GM19351 (cell line): ENCODE measurements around the gene ZBTB20.
A peak's percentile ranks its signal among the peaks of the same experiment; 100 is the strongest.
"Not testable (repeated sequence)": the region's sequence is repeated elsewhere in the genome, so short reads cannot be mapped to it uniquely, and the experiment has no call there.

ENCODE experiments used
- ATAC-seq: cut with Tn5 transposase; IDR thresholded peaks from one replicate; pipeline ENCODE4 v1.9.1; 2021; ENCODE audit warnings: mild to moderate bottlenecking, moderate library complexity; ENCODE audit not compliant: unreplicated experiment

Gene ZBTB20

DNA sequence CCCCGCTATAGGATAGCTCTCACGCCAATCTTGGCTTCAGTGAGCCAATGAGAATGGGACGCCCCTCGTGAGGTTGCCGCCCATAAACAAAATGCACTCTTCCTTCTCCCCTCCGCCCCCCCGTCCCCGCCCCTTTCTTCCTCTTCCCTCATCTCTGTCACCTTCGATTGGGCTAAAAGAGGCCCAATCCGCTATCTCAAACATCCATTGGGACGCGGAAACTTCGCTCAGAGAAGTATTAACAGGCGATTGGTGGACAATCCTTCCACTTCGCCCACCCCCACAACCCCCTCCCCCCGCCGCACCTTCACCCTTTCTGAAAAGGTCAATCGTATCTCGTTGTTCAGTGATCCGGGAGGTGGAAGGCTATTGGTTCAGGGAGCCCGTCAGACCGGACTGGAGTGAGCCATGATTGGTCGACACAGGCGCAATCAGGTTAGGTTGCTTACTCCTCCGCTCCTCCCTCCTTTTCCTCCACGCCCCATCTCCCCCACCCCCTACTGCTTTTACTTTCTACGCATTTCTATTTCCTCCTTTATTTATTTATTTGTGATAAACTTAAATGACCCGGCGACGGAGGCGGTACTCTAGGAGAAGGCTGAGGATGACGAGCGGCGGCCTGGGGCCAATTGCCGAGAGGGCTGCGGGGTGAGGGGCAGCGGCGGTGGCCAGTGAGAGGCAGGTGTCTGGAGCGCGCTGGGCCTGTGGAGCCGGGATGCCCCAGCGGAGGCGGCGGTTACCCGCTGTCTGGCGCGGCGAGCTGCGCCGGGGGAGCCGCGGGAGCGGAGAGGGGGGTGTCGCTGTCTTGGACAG, 447 bp upstream of the ZBTB20 start:
- ATAC-seq: peak; percentile 72

DNA sequence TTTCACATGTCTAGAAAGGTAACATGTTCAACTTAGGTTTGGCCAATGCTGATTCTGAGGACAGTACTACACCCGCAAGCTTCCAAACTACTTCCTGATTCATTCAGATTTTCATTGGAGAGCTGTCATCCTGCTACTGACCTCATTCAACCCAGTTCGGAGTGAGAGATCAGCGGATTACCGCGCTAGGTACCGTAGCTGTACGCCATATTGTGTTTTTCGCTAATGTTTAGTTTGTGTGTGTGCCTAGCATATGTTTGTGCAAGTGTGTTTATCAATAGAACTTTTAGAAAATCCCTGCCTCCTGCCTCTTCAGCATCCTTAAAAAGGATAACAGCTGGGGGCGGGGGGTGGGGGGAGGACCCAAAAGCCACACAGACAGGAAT, 1.1 kb downstream of the ZBTB20 start:
- ATAC-seq: peak; percentile 7

DNA sequence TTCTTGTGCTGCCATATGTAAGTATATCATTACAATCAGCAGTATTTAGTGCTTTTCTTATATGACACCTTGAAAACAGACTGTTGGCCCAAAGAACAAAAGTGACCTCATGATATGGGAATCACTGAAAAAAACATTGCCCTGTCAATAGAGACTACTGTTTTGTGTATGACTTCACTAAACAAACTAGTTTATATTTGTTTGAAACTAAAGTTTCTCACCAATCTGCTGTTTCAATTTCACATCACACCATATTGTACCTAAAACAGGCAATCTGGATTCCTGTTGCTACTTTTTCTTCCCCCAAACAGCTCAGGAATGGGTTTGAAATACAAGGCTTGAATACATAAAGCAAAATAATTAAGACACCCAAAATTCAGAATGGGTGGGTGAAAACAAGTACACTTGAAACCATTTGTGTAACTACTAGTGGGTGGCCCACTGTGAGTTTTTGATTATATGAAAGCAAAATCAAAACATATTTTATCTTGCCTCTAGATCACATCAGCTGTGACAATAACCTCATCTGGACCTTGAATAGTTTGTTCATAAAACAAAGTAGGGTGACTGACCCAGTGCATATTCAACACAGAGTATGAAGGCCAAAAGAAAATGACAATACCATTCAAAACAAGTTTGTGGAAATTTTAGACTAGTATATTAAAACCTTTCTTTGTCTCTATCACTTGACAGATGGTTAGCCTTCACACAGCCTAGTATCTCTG, 5.9 kb downstream of the ZBTB20 start:
- ATAC-seq: peak; percentile 67

DNA sequence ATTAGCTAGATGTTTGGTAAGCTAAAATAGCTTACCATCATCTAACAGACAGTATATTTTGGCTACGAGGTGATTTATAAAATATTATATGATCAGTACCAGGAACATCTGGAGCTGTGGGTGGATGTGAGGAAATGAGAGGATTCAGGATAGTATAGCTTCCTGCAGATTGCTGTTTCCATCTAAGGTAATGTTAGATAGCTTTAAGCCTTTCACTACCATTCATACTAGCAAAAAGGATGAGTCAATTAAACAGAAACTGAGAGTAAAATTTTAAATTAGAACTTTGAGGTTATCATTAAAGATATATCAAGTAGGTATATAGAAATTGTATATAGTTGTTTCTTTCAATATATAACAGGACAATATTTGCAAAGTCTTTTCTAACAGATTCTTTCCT, 8.0 kb downstream of the ZBTB20 start:
- no peak for ATAC-seq

DNA sequence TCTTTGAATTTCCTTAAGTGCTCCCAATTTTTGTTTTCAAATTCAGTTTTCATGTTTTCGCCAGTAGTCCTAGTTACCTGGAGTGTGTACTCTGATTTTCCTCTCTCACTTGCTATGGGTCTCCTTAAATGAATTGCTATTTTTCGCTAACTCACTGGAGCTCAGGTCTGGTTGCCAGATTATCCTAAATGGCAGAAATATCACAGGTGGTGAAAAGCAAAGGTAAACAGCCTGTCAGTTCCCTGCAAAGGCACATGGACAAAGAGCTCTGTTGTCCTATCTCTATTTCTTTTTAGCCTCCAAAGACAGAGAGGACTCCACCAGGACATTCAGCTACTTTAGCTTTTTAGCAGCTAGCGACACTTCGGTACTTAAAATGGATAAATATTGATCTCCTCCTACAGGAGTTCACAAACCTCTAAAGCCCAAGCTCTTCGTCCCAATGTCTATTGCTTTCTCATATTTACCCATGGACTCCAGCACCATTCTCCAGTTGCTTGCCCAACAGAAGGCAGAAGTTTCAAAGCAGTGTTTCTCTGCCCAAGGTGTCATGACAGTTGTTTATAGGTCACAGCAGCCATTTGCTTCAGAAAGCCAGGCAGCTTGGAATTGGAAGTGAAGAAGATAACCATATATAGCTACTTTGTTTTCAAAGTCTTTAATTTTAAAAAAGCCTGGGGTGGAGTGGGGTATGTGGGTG, 12.3 kb downstream of the ZBTB20 start:
- ATAC-seq: no peak

DNA sequence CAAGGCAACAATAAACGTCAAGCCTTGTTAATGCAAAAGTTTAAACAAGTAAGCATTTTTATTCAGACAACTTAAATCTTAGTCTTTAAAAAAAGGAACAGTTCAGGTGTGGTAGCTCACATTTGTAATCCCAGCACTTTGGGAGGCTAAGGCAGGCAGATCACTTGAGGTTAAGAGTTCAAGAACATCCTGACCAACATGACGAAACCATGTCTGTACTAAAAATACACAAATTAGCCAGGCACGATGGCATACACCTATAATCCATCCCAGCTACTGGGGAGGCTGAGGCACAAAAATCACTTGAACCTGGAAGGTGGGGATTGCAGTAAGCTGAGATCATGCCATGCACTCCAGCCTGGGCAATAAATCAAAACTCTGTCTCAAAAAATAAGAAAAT, 19.9 kb downstream of the ZBTB20 start:
- ATAC-seq: no peak

DNA sequence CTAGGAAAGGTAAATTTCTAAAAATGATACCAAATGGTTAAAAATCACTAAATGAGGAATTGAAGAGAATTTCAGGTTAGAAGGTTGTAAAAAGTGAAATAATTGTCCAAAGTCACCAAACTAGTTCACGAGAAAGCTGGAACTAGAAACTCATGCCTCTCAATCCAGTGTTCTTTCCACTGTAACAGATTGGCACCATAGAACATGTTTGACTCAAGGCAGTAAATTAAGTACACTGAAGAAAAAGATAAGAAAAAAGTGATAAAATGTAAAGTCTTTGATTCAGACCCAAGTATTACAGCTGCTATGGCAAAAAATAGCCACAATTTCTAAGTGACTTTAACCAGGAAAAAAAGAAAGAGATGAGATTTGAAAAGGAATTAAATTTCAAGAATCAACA, 26.5 kb downstream of the ZBTB20 start:
- no peak for ATAC-seq

DNA sequence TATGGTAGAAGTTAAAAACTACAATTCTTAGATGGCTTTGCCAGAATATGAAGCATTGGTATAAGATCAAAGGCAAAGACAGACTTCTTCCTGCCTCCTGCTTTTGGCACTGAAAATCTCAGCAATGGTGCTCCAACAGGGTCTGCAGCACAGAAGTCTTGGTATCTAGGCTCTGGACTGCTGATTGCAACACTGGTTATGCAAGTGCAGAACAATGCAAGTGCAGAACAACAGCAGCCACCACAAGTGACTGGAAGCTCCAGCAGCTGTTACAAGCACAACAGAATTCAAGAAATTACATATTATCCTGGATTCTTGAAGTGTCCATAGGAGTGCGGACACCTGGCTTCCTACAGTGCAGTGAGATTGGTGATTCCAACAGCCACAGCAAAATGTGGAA, 33.7 kb downstream of the ZBTB20 start:
- ATAC-seq: no peak

DNA sequence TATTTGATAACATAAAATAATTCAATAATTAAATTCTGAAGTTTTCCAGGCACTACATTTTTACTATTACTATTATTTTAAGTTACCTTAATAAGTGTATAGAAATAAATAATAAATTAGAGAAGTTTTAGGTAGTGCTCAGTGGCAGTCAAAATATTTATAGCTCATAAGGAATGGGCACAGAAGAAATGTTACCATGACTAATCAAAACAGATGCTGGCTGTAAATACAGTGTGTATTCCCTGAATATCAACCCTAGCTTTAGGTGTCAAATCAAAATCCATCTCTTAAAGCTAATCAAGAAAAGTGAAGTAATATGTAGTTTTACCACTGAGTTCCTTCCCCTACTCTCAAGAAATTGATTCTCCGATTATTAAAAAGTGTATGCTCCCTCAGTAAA, 35.5 kb downstream of the ZBTB20 start:
- no peak for ATAC-seq

DNA sequence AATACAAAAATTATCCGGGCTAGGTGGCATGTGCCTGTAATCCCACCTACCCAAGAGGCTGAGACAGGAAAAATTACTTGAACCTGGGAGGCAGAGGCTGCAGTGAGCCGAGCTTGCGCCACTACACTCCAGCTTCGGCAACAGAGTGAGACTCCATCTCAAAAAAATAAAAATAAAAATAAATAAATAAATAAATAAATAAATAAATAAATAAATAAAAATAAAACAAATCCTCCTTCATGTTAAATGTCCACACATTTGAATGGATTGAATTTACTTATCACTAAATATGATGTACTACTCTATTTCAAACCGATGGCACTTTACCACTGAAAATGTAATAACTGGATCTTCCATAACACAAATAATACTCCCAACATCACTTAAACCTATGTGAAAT, 36.3 kb downstream of the ZBTB20 start:
- no peak for ATAC-seq

DNA sequence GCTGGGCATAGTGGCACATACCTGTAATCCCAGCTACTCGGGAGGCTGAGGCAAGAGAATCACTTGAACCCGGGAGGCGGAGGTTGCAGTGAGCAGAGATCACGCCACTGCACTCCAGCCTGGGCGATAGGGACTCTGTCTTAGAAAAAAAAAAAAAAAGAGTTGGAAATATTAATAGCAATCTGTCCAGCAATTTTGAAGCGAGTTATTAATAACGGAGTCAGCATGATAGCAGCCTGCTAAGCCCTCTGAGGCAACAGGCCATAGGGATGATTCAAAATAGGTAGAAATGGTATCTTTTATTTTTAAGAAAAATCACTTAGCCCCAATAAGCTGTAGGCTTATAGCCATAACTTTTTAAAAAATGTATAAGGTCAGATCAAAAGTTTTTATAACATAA, 37.0 kb downstream of the ZBTB20 start:
- not testable (repeated sequence) for ATAC-seq

DNA sequence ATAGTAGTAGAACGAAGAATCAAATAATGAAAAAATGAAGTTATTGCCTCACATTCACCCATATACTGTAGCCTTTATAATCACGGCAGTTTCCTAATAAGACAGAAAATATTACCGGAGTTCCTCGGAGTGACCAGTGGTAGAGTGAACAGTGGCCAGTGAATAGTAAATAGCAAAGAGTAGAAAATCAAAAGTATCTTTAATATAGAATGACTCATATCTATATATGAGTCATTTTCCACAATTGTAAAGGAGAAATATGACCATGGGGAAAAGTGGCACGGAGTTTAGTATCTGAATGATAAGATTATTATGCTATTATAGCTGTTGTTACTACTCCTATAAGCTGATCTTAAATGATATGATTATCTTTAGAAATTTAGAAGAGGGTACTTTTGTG, 38.5 kb downstream of the ZBTB20 start:
- ATAC-seq: no peak

DNA sequence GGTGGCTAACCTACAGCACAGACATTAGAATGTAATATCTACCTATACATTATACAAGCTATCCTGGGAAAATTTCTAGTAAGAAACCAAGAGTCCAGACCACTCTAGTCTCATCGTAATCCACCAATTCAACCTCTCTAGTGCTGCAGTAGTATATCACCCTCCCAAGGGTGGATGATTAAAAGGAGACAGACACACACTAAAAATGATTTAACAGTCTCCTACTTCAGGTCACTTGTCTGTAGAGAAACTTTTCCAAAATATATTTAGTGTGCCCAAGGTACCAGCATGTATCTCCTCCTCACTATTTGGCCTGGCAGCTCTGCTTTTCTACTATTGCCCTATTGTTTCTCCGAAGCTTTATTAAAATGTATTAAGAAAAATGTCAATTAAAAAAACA, 45.0 kb downstream of the ZBTB20 start:
- ATAC-seq: no peak

DNA sequence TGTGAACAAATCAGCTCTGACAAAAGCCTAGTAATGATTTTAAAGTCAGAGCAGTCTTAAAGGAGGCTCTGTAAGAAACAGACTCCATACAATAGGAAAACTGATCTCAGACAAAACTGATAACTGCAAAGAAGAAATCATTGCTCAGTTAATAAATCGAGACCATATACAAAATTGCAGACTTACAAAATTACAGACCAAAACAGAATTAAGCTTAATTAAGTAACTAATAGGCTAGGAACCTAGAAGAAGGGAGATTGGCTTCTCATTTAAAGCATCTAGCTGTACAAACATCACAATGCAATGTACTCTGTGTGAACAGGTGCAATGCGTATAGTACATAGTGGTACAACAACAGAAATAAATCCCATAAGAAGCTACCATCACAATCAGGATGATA, 46.3 kb downstream of the ZBTB20 start:
- peak; percentile 16 for ATAC-seq

DNA sequence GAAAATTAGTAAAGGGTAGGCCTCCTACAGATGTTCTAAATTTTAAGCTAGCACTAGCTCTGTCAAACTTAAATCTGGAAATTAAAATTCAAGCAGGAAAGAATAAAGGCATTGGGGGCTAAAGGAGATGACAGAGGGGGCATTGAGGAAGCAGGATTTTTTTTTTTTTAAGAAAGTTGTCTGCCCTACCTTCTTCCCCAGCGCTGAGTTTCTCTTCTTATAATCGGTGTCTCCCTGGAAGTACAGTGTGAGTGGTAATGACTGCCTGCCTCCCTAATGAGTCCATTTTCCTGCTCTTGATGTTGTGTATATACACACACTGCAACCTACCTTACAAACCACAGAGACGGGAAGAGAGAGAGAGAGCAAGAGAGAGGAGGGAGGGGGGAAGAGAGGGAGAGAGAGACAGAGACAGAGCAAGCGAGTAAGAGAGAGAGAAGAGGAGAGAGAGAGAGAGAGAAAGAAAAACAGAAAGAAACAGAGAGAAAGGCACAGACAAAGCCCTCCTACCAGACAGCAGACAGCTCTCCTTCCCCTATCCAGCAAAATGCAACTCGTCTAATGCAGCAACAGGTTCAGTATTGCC, 47.0 kb downstream of the ZBTB20 start:
- peak; percentile 70 for ATAC-seq

DNA sequence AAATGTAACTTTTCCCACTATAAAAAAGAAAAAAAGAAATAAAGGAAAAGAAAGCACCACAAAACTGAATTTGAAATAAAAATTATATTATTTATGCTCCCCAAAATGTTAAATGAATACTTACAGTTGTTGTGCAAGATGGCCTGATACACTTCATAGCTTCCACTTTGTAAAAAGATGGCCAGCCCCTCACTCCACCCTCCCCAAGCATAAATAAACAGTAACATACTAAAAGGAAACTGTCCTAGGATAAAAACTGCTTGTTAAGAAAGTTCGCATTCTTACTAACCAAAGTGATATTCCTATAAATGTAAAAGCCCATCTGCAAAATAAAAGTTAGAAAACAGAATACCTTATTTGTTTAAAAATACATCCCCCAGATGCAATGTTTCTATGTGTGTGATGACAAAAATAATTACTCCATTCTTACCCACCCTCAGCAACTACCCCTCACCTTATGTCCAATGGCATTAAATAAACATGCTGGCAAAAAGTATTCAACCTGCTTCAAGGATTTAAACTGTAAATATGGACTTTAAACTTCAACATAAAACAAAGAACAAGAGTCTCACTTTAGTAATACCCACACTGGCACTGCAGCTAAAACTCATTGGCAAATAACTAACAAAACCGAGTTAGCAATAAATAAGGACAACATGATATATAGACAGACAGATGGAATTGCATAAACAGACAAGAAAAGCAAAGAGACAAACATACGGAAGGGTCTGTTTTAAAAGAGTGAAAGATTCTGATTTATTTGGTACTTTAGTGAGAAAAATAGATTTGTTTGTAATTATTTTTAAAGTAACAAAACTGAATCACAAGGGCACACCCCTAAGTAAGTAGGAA, 47.7 kb downstream of the ZBTB20 start:
- ATAC-seq: no peak

DNA sequence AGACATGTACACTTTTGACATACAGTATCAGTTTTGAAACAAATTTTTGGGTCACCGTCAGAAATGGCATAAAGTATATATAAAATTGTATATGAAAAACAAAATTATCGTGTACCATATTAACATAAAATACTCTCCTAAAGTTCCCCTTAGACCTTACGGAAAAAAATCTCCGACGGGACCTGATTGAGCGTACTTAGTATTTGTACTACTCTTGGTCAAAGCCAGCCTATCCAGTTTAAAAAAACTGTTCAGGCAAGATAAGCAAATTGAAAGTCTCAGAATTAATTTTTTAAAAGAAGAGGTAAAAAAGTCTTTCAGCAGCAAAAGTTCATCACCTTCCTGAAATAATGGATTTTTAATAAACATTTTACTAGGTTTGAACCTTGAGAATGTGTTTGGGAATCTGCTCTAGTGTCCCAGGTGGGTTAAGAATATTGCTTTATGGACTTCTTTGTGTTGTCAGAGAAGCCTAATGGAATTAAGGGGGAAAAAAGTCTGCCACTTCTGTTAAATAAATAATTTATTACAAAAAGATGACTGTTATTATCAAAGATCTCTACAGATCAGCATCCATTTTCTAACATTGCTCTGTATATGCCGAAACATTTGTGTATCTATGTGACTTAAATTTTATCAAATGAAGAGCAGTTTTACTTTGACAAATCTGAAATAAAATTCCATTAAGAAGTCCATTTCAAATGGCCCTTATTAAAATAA, 48.6 kb downstream of the ZBTB20 start:
- ATAC-seq: no peak

DNA sequence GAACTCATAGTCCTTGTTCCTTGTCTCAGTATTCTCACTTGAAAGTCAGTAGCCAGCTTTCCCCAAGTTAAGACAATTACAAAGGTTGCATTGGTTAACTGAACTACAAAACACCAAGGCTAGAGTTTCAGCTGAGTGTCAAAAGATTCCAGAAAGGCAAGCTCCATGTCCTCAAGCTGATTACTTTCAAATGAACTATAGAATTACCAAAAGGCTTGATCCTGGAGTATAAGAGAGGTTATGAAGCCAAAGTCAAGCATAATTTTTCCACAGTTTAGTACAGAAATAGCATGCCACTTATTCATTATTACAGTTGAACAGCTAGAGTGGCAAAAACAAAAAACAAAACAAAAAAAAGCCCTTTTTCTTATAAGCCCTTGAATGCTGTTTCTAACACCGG, 51.9 kb downstream of the ZBTB20 start:
- ATAC-seq: no peak

DNA sequence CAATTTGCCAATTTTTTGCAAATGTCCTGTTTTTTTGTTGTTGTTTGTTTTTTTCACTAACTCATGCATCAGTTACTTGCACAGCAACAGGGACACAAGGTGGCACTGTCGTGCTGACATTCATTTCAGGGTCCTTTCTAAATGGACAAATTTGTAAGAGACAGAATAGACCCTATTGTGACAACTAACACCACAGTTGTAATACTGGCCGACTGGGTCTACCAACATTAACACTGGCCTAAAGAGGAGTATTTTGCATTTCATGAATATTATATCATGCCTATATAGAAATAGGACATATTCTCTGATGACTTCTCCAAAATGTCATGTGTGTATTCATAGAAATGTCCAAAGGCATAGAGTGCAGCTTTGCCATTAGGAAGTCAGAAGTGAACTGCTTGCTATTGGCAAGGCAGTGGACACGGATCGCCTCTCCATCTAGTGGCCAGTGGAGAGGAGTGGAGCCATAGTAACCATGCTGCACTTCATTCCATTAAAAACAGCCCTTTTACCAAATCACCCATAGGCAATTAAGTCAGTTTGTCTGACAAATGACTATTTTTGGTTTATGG, 54.8 kb downstream of the ZBTB20 start:
- ATAC-seq: peak; percentile 75

DNA sequence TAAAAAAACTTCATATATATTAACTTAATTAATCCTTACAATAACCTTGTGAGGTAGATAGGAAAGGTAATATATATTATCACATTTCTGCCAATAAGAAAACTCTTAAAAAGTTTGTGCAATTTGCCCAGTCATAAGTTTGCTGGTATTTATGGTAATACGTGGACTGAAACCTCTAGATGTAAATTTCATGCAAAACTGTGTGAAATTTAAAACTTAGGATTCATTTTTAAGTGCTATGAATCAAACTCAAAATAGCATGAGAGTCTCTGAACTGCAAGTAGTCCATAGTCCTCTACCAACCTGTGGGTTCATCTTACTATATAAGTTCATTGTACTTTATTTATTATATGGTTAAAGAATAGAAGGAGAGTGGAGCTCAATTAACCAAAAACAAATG, 56.4 kb downstream of the ZBTB20 start:
- no peak for ATAC-seq
